Fibroblast of villous mesenchyme (primary cell): ENCODE data around the gene OPRM1. TPM values are rescaled to one million over a fixed set of nuclear protein-coding genes. Genes with fewer than 3 reads are reported as not detected.

Experiments used
- DNase-seq: peaks from one replicate; pipeline ENCODE4 v3.0.0-alpha.2; 2010; ENCODE audit warnings: low read depth
- H3K4me3 ChIP-seq: 2 replicates; pipeline ENCODE4 v1.5.1; 2011; ENCODE audit warnings: low read depth, mild to moderate bottlenecking, low read length
- total RNA-seq: library from RNA; depleted of rRNA; stranded (reverse); fragments of >200 nt; gene quantifications from 2 replicates; pipeline ENCODE4 v1.2.3, GENCODE V29; 2012
- TF ChIP-seq, protein P1 (sequence below): IDR thresholded peaks from 2 replicates; pipeline ENCODE4 v1.5.1; 2012; ENCODE audit warnings: low read depth, mild to moderate bottlenecking, low read length; ENCODE audit not compliant: insufficient read depth

The OPRM1 gene
- total RNA-seq, 1 donor, result not detected

DNA sequence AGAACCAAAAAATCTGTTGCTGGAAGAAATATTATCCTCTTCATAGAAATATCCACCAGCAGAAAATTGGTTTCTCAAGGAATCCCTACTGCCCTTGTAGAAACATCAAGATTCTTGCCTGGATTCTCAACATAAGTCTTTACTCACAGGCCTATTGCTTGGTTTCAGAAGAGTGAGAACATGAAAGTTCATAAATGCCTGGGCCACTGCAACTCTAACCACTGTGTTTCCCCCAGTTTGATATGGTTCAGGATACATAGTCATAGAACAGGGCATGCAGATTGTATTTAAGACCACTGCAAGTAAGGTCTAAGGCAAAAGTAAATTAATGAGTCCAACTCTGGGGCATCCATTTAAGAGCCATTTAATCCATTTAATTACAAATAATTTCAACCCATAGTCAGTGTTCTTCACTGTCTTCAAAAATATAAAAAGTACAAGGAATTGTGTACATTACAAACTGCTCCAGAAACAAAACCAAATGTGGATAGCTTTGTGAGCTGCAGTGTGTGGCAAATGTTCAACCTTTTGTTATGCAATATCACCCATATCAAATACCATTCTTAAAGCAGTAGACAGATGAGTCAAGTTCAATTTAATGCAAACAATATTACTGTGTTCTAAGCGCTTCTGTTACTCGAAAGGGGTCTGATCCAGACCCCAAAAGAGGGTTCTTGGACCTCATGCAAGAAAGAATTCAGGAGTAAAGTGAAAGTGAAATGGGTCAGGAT lies 83.3 kb downstream of the OPRM1 start:
- no peak overlapping the region for H3K4me3 ChIP-seq
- DNase-seq, result no peak
- TF ChIP-seq, protein P1, sequence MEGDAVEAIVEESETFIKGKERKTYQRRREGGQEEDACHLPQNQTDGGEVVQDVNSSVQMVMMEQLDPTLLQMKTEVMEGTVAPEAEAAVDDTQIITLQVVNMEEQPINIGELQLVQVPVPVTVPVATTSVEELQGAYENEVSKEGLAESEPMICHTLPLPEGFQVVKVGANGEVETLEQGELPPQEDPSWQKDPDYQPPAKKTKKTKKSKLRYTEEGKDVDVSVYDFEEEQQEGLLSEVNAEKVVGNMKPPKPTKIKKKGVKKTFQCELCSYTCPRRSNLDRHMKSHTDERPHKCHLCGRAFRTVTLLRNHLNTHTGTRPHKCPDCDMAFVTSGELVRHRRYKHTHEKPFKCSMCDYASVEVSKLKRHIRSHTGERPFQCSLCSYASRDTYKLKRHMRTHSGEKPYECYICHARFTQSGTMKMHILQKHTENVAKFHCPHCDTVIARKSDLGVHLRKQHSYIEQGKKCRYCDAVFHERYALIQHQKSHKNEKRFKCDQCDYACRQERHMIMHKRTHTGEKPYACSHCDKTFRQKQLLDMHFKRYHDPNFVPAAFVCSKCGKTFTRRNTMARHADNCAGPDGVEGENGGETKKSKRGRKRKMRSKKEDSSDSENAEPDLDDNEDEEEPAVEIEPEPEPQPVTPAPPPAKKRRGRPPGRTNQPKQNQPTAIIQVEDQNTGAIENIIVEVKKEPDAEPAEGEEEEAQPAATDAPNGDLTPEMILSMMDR, result no peak

DNA sequence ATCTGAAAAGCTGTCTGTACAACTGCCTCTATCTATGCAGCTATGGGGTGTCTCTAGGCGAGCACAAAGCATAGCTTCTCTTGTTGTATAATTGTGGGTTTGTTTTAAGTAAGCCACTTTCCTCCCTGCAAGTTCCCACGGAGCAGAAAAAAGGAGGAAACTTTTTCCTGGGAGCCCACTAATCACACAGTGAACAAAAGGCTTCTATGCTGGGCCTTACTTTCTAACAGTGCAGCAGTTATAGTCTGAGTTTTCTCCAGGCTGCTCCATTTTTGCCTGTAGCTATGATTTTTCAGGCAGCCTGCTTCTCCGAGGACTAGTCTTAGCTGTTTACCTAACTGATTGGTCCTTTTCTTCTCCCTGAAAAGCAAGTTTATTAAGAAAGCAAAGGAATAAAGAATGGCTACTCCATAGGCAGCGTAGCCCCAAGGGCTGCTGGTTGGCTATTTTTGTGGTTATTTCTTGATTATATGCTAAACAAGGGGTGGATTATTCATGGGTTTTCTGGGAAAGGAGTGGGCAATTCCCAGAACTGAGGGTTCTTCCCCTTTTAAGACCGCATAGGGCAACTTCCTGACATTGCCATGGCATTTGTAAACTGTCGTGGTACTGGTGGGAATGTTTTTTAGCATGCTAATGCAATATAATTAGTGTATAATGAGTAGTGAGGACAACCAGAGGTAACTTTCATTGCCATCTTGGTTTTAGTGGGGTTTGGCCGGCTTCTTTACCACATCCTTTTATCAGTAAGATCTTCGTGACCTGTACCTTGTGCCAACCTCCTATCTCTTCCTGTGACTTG lies 84.3 kb downstream of the OPRM1 start:
- no peak overlapping the region for H3K4me3 ChIP-seq
- DNase-seq, result no peak
- TF ChIP-seq, protein P1, result no peak

DNA sequence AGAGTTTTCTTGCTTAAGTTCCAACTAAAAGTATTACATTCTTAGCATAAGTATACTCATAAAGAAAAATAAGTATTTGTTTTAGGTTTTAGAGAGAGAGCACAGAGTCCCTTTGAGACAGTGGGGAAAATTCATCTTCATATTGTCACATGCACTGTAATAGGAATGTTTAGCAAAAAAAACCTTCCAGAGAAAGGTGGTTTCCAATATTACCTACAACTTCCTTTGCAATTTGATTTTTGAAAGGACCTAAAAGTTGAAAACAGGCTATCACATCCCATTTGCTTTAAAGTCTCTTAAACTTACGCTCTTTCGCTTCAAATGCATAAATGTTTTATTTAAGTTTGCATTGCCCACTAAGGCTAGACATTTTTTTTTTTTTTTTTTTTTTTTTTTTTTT lies 86.4 kb downstream of the OPRM1 start:
- TF ChIP-seq, protein P1, result no peak
- DNase-seq, result no peak

DNA sequence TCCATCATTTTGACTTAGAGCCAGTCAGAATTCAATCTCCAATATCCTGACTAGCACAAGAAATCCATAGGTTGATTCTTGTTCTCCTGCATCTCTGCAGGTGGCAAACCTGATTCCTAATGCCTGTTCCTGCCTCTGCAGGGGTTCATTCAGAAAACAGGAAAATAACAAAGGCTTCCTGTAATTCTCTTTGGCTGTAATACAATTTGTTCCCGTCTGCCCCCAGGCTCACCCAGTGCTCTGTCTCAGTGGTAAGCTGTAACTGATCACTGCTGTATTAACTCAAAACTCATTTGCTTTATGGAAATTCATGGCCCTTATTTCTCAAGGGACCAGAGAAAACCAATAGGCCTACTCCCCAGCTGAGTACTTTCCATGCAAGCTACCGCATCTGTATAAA lies 88.6 kb downstream of the OPRM1 start:
- no peak for DNase-seq
- H3K4me3 ChIP-seq, result no peak overlapping the region
- TF ChIP-seq, protein P1, result no peak

More for the DNA sequence above, 86.4 kb downstream of the OPRM1 start:
- no peak overlapping the region for H3K4me3 ChIP-seq

DNA sequence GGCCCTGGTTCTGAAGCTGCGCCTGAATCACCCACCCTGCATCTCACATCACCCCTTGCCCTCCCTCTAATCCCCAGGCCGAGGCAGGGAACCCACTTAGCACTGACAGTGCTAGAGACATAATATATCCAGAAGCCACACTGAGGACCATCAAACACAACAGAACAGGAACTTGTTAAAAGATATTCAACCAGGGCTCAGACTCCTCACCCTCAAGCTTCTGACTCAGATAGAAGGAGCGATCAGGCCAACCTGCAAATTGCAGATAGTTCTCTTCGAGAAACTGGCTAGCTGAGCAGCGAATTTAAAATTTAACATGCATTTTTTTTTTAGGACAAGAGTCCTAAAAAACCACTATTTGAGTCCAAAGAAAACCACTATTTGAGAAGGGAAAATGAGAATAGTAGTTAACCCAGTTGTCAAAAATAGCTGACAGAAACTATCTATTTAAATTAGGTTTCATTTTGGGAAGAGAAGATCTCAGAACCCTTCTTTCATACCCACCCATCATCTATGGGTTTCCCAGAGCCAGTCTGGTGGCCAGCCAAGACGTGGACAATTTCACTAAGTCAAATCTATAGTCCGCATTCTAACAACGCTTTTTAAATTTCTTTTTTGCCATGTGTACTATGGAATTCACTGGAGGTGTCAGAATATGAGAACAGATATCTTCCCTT lies 95.6 kb downstream of the OPRM1 start:
- TF ChIP-seq, protein P1, result no peak
- H3K4me3 ChIP-seq, result no peak overlapping the region
- DNase-seq, result no peak

DNA sequence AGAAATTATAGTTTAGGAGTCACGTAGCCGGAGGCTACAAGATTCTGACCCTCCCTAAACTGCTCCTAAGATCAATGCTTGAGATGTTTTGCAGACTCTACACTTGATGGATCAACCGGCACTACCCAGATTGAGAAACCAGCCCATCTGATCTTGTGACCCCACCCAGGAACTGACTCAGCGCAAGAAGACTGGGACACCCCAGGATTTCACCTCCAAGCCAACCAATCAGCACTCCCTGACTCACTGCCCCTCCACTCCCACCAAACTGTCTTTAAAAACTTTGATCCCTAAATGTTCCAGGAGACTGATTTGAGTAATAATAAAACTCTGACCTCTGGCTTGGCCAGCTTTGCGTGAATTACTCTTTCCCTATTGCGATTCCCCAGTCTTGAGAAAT lies 99.8 kb downstream of the OPRM1 start:
- TF ChIP-seq, protein P1, result no peak
- DNase-seq, result no peak

More for the DNA sequence above, 99.8 kb downstream of the OPRM1 start:
- H3K4me3 ChIP-seq, result no peak overlapping the region
